HG02588 (cell line): ENCODE results near the gene FAF2.

ENCODE experiments used
- ATAC-seq: cut with Tn5 transposase; IDR thresholded peaks from one replicate; pipeline ENCODE4 v1.9.1; 2021; ENCODE audit warnings: mild to moderate bottlenecking, moderate library complexity; ENCODE audit not compliant: unreplicated experiment

Gene FAF2

DNA sequence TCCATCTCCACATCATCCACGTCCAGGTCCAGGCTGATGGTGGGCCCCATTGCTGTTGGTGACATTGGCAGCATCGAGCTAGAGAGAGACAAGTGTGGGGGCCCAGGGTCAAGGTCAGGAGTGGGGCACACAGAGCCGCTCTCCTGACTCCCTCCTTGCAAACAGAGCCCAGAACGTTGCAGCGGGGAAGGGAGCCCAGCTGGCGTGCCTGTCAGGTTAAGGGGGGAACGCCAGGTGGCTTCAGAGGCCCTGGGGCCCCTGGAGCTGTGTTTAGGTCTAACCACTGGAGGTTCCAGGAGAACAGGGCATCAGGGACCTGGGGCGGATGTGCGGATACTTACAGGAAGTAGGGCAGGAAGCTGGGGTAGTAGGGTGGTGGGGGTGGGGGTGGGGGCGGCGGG, 81.6 kb downstream of the FAF2 start:
- no peak for ATAC-seq

DNA sequence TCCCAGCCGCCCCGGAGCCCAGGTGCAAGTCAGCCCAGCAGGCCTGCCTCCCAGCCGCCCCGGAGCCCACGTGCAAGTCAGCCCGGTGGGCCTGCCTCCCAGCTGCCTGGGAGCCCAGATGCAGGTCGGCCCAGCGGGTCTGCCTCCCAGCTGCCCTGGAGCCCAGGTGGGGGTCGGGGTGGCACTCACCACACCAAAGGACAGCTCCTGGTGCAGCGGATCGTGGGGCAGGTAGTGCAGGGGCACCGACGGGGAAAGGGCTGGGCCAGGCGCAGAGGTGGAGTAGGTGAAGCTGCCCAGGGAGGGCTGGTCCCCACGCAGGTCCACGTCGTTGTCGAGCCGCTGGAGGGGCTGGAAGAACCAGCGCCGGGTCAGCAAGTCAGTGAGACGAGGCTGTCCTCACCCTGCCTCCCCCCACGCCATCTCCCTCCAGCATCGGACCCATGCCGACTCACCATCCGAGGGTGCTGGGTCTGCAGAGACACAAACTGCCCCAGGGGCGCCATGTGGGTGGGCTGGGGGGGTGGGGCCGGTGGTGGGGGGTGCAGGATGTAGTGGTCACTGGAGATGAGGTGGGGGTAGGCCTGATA, 82.3 kb downstream of the FAF2 start:
- no peak for ATAC-seq

DNA sequence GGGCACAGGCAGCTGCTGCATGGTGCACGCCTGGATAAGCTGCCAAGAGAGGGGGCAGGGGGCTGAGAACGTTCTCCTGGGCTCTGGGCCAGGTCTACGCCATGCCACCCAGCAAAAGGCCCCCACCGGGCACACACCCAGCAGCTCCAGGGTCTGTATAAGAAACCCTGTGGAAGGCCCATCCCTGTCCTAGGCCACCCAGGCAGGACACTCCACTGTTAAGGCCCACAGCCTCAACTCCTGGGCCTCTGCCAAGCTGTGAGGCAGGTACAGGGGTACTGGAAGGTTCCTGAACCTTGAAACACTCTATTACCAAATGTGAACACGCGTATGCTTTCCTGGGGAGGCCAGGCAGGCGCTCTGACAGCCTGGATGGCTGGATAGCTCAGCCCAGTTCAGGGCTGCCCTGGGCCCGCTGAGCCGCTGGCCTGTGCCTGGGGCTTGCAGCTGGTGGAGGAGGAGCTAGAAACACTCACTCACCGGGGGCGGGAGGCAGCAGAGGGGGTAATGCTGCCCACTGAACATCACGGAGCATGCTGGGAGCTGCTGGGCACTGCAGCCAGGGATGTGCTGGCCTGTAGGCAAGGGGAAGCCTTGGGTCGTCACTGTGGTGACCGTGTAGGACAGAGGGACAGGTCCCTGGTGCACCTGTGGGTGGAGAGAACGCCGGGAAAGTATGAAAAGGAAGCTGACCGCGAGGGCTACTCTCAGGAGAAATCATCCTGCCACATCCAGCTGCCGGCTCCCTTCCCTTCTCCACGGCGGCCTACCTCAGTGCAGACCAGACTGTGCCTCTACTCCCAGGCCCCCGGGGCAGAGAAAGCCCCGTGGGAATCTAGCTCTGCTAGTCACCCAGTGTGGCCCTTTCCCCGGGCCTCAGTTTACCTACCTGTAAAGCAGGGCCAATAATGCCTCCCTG, 83.1 kb downstream of the FAF2 start:
- ATAC-seq = no peak

DNA sequence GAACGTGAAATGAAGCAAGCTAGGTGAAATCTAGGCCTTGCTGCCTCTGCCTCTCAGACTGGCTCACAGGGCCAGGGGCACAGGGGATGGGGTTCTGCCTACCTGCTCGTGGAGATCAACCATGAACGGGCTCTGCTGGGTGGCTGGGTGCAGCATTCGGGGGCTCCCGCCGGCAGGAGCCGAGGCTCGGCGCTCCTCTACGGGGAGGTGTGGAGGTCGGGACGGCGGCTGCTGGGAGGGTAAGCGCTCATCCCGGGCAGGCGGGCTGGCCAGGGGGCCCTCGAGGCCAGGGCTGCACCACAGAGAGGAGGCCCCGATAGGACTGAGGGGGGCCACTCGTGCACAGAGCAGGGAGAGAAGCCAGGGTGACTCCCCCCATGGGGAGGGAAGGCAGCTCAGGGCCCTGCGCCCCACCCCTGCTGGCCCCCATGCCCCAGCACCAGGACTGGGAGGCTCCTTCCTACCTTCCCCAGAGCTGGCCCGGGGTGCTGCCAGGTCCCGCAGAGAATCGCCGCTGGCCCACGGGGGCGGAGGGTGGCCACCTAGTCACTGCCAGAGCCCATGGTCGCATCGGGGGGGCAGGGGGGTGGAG, 83.8 kb downstream of the FAF2 start:
- no peak for ATAC-seq

DNA sequence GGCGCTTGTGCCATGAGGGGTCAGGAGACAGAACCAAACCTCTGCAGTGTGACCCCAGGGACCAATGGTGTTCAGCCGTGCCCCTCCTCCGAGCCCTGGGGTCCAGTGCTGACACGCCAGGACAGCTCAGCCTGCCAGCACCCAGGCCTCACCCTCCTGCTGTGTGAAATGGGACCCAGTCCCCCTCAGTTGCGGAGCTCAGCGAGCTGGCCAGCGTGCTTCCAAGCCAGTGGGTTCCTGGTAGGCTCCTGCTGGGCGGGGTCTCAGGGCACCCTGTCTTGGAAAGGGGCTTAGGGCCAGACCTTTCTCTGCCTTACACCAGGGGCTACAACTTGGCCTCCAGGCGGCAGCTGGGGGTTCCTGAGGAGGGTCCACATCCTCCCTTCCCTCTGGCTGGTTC, 84.6 kb downstream of the FAF2 start:
- ATAC-seq = no peak

DNA sequence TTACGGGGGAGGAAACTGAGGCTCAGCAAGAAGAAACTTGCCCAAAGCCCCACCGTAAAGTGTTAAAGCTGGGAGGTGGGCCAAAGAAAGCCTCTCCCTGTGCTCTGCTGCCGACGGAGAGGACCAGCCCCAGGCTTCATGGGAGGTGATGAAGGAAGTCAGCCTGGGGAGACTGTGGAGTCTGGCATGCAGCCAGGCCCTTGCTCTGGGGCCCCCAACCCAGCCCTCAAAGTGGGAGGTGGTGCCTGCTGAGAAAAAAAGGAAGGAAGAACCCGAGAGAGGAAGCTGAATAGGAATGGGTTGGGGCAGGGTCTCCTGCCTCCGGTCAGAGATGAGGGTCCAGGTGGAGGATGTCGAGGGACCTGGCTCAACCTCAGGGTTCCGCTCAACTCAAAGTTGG, 85.2 kb downstream of the FAF2 start:
- ATAC-seq = no peak

DNA sequence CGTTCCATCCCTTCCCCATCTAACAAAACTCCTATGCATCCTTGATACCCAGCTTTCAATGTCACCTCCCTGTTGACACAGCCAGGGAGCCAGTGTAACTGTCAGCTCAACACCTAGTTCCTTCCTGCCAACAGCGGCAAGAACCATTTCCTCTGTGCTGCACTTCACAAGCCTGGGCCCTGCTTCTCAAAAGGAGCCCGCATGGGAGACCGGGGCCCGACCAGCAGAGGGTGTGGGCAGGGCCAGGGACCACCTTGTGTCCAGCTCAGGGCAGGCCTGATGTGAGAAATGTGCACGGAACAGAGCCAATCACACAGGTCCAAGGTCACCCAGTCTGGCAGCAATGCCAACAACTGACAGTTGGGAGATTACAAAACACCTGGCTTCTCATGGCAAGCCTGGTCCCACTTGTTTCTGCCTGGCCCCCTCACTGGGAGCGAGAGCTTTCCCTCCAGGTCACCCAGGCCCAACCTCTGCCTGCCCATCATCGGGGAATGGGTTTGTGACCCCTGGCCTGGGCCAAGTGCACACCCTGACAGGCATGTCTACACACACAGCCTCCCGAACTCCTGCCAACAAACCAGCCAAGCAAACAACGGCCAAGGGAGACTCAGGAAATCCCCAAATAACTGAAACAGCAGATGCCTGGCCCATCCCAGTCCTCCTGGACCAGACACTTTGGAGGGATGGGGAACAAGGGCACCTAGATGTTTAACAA, 85.9 kb downstream of the FAF2 start:
- no peak for ATAC-seq

DNA sequence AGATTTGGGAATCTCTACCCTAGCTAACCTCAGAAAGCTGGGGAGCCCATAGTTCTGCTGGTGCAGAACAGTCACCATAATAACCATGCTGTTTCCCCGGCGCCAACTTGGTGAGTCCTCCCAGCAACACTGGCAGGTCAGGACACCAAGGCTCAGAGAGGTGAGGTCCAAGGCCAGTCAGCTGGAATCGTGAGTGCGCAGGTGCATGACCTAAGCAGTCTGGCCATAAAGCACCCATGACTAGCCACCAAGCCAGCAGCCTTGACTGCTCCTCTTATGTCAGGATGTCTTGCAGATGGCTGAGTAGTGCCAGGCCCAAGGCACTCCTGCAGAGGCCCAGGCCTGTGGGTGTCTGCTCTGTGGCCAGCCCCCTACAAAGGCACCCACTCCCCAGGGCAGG, 86.5 kb downstream of the FAF2 start:
- no peak for ATAC-seq

DNA sequence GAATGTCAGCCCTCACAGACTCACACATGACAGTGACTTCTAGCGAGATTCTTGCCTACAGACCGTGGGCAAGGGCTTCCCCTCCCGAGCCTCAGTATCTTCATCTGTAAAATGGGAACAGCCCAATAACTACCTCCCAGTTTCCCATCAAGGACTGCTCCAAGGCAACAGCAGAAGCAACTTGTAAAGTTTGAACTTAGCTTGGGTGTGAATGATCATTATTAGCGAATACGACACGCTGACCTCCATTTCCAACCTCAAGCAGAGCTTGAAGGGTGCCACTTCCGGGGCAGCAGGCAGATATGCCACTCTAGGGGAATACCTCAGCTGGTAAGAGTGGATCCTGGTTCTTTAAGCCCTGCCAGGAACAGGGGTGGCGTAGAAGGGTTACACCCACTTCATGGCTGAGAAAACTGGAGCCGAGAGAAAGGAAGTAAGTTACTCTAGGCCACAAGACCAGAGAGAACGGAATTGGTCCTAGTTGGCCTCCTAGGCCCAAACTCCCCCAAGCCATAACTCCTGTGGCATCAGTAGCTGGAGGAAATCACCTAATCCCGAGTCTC, 87.0 kb downstream of the FAF2 start:
- ATAC-seq = no peak

DNA sequence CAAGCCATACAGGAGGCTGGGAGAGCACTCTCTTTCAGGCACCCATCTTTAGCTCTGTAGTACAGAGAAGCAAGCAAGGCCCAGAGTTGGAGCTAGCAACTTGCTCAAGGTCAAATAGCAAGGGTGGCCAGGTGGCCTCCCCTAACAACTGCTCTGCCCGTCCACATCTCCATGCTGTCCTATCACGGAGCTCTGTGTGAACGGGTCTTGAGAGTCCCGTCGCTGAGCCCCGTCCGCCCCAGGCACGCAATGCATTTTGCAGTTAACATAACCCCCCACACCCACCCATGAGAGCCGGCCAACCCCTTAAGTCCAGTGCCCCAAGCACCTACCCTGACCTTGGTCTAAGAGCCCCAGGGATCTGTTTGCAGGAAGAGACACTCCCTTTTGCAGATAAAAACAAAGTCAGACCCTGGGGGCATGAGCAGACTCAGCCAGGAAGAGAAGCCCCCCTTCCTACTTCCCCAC, 87.5 kb downstream of the FAF2 start:
- ATAC-seq = no peak

DNA sequence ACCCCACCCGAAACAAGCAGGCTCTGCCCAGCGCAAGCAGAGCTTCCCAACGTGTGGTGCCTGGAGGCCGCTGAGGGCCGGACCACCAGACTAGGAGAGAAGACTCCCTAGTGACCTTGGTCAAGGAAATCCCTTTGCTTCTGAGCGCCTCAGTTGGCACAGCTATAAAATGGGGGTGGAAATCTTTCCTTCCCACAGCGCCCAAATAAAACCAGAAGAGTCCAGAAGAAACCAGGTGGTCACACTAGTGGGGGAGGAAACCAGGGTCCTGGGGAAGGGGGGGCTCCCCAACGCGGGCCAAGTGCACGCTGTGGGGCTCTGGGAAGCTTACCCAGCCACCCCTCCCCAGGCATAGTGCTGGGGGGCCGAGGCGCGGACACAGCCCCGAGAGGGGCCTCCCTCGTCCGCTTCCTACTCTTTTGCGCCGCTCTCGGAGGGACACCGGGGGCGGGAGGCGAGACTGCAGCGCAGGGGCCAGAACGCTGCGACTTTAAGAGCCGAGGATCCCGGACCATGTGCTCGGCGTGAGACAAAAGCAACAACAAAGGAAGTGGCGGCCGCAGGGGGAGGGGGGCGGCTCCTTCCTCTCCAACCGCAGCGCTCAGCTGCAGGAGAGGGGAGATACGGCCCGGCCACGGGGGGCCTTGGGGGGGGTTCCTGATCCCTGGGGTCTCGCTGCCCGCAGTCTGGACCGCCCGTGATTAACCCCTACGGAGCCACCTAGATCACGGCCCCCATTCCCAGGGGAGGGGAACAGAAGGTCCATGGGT, 88.1 kb downstream of the FAF2 start:
- no peak for ATAC-seq

DNA sequence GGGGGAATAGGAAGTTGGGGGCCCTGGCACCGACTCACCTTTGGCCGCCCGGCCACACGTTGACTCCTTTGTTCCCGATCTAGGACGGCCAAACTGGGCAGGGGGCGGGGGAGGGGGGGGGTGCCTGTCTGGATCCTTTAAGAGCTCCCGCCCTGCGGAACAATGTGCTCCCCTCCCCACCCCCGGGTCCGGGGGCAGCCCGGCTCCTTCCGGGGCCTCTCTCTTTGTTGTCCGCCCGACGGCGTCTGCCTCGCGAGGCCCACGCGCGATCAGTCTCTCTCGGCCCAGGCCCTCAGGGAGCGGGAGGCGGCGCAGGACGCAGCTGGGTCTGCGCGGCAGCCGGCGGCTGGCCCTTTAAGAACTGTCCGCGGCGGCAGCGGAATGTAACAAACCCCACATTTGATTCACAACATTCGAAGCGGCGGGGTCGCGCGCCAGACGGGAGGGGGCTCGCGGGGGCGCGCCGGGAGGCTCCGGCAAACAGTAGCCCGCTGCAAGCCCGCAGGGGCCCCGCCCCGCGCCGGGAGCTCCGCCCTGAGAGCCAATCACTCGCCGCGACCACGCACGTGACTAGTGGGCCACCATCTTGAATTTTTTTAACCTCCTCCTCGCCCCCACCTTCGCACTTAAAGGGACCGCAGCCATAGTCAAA, 88.8 kb downstream of the FAF2 start, which contains the start of gene RNF44:
RNF44 (minus strand) TSS at position 501 of the 652 bp plus-strand sequence. CDS start 4,930 bp downstream, outside the sequence.
- ATAC-seq = peak; percentile 49

DNA sequence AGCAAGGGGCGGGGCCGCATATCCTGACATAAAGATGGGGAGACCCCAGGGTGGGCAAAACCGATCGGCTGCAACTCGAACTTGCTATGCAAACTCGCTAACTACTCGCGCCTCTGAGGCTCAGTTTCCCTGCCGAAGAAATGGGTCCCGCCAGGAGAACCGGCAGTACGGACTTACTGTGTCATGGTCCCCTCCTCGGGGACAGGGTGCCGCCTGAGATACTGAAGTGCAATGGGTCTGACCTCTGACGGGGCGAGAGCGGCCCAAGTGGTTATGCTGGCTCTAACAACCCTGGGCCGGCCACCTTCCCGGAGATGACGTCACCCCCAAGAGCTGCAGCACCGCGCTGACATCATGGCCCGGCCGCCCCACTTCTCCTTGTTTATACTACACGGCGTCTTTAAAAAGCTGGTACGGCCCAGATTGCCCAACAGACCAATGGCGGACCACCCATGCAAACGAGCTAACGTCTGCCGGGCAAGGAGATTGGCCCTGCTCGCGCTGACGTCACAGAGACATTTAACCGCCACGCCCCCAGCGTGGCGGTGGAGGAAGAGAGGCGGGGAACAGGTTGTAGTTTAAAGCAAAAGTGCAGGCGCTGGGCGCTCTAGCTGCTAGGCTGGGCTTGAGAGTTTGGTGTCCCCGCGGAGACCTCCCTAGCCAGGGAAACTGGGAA, 89.5 kb downstream of the FAF2 start:
- ATAC-seq = peak; percentile 74

DNA sequence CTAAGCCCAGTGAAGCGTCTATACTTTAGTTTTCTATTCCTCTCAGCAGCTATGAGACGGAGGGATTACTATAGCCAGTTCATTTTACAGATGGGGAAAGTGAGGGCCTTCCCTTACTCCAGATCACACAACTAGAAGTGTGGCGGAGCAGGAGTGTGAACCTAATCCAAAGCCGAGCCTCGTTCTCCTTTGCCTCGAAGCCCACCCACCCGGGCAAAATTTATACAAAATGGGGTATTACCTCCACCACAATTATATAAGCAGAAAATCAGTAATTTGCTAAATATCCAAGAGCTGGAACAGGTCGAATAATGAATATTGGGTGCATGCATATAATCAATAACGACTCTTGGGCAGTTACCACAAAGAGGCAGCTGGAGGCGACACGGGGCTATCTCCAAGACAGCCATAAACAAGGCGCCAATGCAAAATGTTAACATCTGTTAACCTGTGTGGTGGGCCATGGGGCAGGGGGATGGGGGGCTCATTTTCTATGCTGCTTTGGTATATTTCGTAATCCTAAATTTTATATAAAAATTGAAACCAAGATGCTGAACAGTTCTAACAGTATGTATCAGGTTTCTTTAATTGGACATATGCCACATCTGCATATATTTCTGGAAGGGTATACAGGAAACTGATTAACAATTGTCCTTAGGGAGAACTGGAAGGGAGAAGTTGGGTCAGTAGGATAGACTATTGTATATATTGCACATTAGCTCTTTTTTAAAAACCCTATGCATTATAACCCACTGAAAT, 90.2 kb downstream of the FAF2 start:
- ATAC-seq = no peak

DNA sequence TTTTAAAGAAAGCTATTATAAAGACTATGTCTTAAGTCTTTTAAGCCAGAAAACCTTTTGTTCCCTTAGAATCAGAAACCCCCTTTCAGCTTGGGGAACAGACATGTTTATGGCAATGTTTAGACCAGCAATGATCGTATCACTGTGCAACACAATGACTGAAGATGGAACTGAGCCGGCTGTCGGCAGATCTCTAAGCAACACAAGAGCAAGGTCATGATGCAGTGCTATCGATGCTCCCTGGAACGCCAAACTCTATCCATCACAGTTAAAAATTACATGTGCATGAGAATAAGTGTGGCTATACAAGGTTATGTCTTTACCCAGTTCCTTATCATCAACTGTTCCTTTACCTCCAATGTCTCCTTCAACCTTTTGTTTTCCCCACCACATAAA, 90.8 kb downstream of the FAF2 start:
- no peak for ATAC-seq

DNA sequence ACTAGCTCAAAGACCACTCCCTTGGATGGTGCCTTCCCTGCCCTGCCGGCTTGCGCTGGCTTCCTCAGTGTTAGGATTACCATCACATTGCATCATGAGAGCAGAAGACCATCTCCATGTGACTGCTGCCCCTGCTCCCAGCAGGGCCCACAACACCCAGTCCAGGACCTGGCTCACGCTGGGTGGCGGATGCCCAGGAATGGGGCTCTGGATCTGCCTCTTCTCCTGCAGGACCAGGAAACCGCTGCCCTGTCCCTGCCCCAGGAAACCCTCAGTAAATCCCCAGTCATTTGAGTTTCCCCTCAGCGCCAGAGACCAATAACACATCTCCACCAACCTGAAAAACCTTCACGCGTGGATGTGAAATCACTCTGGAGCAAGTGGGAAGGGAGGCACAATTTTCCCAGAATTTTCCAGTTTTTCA, 92.3 kb downstream of the FAF2 start:
- ATAC-seq = no peak

DNA sequence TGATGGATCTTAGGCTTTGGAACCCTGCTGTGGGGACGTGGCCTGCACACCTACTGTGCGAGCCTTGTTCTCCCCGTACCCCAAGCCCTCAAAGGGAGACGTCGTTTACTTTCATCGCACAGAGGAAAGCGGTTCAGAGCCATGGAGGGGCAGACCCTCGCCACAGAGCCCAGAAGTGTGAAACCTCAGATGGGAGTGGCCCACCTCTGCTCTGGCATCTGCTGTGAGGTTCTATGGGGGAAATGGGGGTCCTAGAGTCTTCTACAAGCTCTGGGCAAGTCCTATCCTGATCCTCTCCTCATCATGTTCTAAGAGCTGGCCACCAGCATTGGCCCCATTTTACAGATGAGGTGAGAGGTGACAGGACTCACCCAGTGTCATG, 92.8 kb downstream of the FAF2 start:
- no peak for ATAC-seq
